ENCODE measurements around the gene CT45A8. TPM values are rescaled to one million over a fixed set of nuclear protein-coding genes. Genes with fewer than 3 reads are reported as not detected.

Gene CT45A8
- total RNA-seq, 2 experiments from 2014 or later: not detected

Other genes starting within 250 kb of the CT45A8 start
- gene CT45A1, start 140.9 kb downstream of the CT45A8 start, total RNA-seq: not detected
- not detected for gene CT45A3, start 86.3 kb downstream of the CT45A8 start, total RNA-seq
- not detected for gene CT45A5, start 69.0 kb downstream of the CT45A8 start, total RNA-seq
- gene CT45A6, start 51.8 kb downstream of the CT45A8 start, total RNA-seq: not detected
- not detected for gene CT45A2, start 34.5 kb downstream of the CT45A8 start, total RNA-seq
- gene CT45A7, start 17.3 kb downstream of the CT45A8 start, total RNA-seq: not detected
- not detected for gene CT45A9, start 17.3 kb upstream of the CT45A8 start, total RNA-seq
- not detected for gene CT45A10, start 38.9 kb upstream of the CT45A8 start, total RNA-seq
- gene SAGE1, start 39.2 kb upstream of the CT45A8 start, total RNA-seq: not detected
- 10 to 100 TPM; 20.6 to 21.4 TPM for gene MMGT1, start 119.5 kb upstream of the CT45A8 start, total RNA-seq
- gene SLC9A6, start 130.9 kb upstream of the CT45A8 start, total RNA-seq: 10 to 100 TPM; 14.3 to 14.5 TPM